ENCODE data around the gene SDHA.

SDHA gene

DNA sequence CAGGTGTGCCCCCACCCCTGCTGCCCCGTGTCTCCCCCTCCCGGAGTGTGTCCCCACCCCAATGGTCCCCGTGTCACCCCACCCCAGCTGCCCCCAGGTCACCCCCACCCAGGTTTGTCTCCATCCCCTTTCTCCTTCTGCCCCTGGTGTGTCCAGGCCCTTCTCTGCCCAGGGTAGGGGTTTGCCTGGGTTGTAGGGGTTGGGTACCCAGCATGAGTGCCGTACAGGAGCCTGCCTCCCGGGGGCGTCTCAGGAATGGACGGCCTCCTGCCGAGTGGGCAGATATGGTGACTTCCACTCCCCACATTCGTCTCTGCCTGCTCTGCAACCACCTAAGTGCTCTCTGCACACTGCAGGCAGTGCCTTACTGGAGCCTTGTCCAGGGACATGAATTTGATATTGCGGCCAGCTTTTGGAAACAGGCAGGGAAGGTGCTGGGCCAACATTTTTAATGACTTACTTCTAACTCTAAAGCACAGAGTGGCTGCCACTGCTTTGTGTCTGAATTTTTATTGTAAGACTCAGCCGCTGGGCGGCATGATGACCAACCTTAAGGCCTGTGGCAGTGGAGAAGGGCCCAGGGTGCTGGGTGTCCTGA is 20.1 kb upstream of the SDHA start:
- TF ChIP-seq, protein P1, sequence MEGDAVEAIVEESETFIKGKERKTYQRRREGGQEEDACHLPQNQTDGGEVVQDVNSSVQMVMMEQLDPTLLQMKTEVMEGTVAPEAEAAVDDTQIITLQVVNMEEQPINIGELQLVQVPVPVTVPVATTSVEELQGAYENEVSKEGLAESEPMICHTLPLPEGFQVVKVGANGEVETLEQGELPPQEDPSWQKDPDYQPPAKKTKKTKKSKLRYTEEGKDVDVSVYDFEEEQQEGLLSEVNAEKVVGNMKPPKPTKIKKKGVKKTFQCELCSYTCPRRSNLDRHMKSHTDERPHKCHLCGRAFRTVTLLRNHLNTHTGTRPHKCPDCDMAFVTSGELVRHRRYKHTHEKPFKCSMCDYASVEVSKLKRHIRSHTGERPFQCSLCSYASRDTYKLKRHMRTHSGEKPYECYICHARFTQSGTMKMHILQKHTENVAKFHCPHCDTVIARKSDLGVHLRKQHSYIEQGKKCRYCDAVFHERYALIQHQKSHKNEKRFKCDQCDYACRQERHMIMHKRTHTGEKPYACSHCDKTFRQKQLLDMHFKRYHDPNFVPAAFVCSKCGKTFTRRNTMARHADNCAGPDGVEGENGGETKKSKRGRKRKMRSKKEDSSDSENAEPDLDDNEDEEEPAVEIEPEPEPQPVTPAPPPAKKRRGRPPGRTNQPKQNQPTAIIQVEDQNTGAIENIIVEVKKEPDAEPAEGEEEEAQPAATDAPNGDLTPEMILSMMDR (IDR thresholded peaks at IDR 0.05): no peak
- no peaks in the 10 kb centered on the region for H3K36me3 ChIP-seq (ENCODE audit: control insufficient read depth, insufficient read depth, low read length)
- H3K9ac ChIP-seq: no peak overlapping the region
- no peak overlapping the region for H3K4me2 ChIP-seq (ENCODE audit: low read length)
- no peak overlapping the region for H2AFZ ChIP-seq
- H3K79me2 ChIP-seq: peaks cover 2% of the 10 kb centered on the region
- no peak overlapping the region for H3K27ac ChIP-seq
- H3K9me3 ChIP-seq (ENCODE audit: control insufficient read depth, low read length): no peaks in the 10 kb centered on the region
- no peaks in the 10 kb centered on the region for H3K27me3 ChIP-seq (ENCODE audit: control insufficient read depth, insufficient read depth, low read length)
- H3K4me1 ChIP-seq: no peaks in the 10 kb centered on the region
- H3K4me3 ChIP-seq (ENCODE audit: low read depth, low read length): no peak overlapping the region

DNA sequence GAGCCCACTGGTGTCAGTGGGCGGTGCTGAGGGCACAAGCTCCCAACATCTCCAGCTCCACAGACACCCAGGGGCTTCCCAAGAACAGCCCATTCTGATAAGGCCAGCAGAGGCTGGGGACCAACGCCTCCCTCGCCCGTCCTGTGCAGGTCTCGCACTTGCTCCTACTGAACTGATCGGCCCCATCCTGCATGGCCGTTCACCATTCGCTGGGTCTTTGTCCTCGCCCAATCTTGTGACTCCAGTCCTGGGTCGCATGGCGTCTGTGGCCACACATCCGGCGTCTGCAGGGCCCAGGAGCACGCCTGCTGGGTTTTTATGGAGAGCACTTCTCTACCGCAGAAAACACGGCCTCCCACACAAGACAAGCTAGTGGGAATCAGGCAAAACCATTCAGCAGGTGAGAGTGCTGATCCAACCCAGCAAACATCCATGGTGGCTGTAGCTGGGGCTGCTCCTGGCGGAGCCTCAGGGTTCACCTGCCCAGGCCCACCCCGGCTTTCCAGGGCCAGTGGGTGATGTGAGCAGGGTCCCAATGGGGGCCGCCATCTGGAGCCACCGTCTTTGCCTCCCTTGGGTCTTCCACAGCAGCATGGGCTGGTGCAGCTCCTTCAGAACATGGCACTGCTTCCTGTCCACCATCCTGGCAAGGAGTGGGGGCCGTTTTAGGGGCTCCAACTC is 19.5 kb upstream of the SDHA start:
- H3K4me3 ChIP-seq (ENCODE audit: low read depth, low read length): no peak overlapping the region

DNA sequence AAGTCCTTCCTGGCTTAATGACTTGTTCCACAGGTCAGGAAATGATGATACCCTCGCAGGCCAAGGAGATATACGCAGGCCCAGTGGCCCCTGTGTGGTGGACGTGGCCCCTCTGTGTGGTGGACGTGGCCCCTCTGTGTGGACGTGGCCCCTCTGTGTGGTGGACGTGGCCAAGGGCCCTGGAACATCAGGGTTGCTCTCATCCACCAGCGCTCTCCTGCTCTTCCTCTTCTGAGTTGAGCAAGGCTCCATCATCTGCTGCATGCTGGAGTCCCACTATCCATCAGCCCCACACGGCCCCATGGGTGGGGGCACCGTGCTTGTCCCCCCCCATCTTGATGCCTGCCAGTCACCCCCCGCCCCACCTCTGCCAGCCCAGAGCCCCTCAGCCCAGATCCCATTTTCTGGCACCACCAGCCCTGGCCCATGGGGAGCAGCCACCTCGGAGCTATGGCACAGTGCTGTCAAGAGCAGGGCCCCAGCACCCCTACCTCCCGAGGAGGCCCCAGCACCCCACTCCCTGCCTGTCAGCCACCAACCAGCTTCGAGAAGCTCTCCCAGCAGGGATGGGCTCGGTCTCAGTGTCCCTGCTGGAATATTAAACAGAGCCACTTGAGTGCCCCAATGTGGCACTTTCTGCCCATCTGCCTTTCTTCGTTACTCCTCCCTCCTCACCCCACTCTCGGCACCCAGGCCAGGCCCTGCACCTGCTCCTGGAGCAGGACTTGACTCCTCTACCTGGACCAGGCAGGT is 18.7 kb upstream of the SDHA start:
- Histone ChIP-seq H3K79me2 (peaks cover 2% of the 10 kb centered on the region), H3K27ac (no peak overlapping the region), H3K9me3 (ENCODE audit: control insufficient read depth, low read length) (no peaks in the 10 kb centered on the region), H3K4me1 (no peaks in the 10 kb centered on the region), H3K4me3 (ENCODE audit: low read depth, low read length) (no peak overlapping the region), H3K9ac (no peak overlapping the region), H3K4me2 (ENCODE audit: low read length) (no peak overlapping the region), H2AFZ (no peak overlapping the region), H3K27me3 (ENCODE audit: control insufficient read depth, insufficient read depth, low read length) (no peaks in the 10 kb centered on the region), H3K36me3 (ENCODE audit: control insufficient read depth, insufficient read depth, low read length) (no peaks in the 10 kb centered on the region)
- TF ChIP-seq, protein P1 (IDR thresholded peaks at IDR 0.05): no peak

More for the DNA sequence above, 19.5 kb upstream of the SDHA start:
- Histone ChIP-seq H3K9ac (no peak overlapping the region), H3K4me1 (no peaks in the 10 kb centered on the region), H3K27me3 (ENCODE audit: control insufficient read depth, insufficient read depth, low read length) (no peaks in the 10 kb centered on the region), H3K4me2 (ENCODE audit: low read length) (no peak overlapping the region), H3K27ac (no peak overlapping the region), H2AFZ (no peak overlapping the region), H3K79me2 (peaks cover 2% of the 10 kb centered on the region), H3K9me3 (ENCODE audit: control insufficient read depth, low read length) (no peaks in the 10 kb centered on the region), H3K36me3 (ENCODE audit: control insufficient read depth, insufficient read depth, low read length) (no peaks in the 10 kb centered on the region)
- TF ChIP-seq, protein P1 (IDR thresholded peaks at IDR 0.05): no peak

DNA sequence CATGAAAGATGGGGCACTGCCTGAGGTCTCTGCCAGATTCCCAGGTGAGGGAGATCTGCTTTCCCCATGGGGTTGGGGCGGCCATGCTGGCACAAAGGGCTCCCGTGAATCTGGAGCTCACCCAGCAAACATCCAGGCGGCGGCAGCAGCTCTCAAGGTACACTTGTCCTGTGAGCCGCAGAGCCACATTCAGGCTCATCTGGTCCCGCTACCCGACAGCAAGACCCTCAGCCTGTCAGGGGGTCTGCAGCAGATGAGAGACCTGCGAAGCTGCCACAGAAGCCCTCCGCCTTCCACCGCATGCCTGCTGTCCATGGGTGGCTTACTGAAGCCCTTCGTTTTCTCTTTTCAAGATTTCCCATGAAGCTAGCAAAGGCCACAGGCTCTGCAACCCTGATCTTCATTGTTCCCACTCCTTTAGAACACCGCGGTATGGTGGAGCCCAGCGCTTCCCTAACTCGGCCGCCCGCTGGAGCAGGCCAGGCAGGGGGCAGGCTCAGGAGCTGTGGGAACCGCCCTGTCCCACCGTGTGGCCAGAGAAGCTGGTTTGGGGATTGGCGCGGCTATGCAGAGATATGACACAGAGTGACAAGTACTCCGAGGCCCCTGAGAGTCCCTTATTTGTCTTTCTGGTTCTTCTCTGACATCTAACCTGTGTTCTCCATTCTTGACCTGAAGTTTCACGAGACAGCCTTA is 18.0 kb upstream of the SDHA start:
- Histone ChIP-seq H3K27me3 (ENCODE audit: control insufficient read depth, insufficient read depth, low read length) (no peaks in the 10 kb centered on the region), H3K4me3 (ENCODE audit: low read depth, low read length) (no peak overlapping the region), H3K4me1 (no peaks in the 10 kb centered on the region), H3K9ac (no peak overlapping the region), H3K9me3 (ENCODE audit: control insufficient read depth, low read length) (no peaks in the 10 kb centered on the region), H3K27ac (no peak overlapping the region), H3K4me2 (ENCODE audit: low read length) (no peak overlapping the region), H3K79me2 (peaks cover 2% of the 10 kb centered on the region), H3K36me3 (ENCODE audit: control insufficient read depth, insufficient read depth, low read length) (no peaks in the 10 kb centered on the region), H2AFZ (no peak overlapping the region)
- TF ChIP-seq, protein P1 (IDR thresholded peaks at IDR 0.05): no peak
